ENCODE results near the gene DMBX1.

DMBX1 gene

GRCh38 chr1:46516200-46516950 is 26.7 kb downstream of the DMBX1 start:
- TF ChIP-seq, protein P1, sequence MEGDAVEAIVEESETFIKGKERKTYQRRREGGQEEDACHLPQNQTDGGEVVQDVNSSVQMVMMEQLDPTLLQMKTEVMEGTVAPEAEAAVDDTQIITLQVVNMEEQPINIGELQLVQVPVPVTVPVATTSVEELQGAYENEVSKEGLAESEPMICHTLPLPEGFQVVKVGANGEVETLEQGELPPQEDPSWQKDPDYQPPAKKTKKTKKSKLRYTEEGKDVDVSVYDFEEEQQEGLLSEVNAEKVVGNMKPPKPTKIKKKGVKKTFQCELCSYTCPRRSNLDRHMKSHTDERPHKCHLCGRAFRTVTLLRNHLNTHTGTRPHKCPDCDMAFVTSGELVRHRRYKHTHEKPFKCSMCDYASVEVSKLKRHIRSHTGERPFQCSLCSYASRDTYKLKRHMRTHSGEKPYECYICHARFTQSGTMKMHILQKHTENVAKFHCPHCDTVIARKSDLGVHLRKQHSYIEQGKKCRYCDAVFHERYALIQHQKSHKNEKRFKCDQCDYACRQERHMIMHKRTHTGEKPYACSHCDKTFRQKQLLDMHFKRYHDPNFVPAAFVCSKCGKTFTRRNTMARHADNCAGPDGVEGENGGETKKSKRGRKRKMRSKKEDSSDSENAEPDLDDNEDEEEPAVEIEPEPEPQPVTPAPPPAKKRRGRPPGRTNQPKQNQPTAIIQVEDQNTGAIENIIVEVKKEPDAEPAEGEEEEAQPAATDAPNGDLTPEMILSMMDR (IDR thresholded peaks at IDR 0.05), result no peak
- Histone ChIP-seq H3K9ac (no peak overlapping the region), H3K79me2 (no peaks in the 10 kb centered on the region), H3K4me2 (ENCODE audit: low read length) (peak overlapping the region; percentile 24), H3K36me3 (ENCODE audit: control insufficient read depth, insufficient read depth, low read length) (no peaks in the 10 kb centered on the region), H2AFZ (no peak overlapping the region), H3K27me3 (ENCODE audit: control insufficient read depth, insufficient read depth, low read length) (no peaks in the 10 kb centered on the region), H3K4me1 (peaks cover 2% of the 10 kb centered on the region), H3K4me3 (ENCODE audit: low read depth, low read length) (peak overlapping the region; percentile 1), H3K9me3 (ENCODE audit: control insufficient read depth, low read length) (no peaks in the 10 kb centered on the region), H3K27ac (peak overlapping the region; percentile 65)

DNA sequence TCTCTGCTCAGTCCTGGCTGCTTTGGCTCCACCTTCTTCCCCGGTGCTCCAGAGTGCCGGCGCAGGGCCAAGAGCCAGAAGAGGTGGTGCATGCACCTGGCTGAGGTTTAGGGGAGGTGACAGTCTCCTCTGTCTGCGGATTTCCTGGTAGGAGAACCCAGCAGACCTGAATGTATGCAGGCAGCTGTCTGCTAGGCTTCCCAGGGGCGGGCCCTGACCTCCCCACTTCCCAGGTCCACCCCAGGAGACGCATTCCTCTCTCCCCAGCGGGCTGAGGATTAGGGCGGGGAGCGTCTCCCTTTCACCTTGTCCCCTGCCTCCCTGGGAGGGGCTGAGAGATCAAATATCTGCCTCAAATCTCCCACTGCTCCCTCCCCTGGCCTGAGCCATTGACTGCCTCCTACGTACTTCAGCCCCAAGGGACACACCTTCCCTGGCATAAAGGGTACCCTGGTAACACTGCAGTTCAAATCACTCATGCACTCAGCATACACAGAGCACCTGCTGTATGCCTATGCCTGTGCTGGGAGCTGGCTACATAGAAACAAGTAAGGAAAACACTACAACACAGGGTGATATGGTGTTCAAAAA is 27.5 kb downstream of the DMBX1 start:
- no peak overlapping the region for H3K9ac ChIP-seq
- no peaks in the 10 kb centered on the region for H3K36me3 ChIP-seq (ENCODE audit: control insufficient read depth, insufficient read depth, low read length)

GRCh38 chr1:46517932-46518498 is 28.4 kb downstream of the DMBX1 start:
- Histone ChIP-seq H3K27ac (no peak overlapping the region), H3K79me2 (no peaks in the 10 kb centered on the region), H3K9me3 (ENCODE audit: control insufficient read depth, low read length) (no peaks in the 10 kb centered on the region), H3K4me1 (peaks cover 10% of the 10 kb centered on the region), H3K36me3 (ENCODE audit: control insufficient read depth, insufficient read depth, low read length) (no peaks in the 10 kb centered on the region), H3K4me2 (ENCODE audit: low read length) (no peak overlapping the region), H2AFZ (no peak overlapping the region), H3K27me3 (ENCODE audit: control insufficient read depth, insufficient read depth, low read length) (no peaks in the 10 kb centered on the region), H3K9ac (no peak overlapping the region), H3K4me3 (ENCODE audit: low read depth, low read length) (no peak overlapping the region)
- TF ChIP-seq, protein P1 (IDR thresholded peaks at IDR 0.05), result no peak

More for the DNA sequence above, 27.5 kb downstream of the DMBX1 start:
- H3K4me1 ChIP-seq, result peaks cover 5% of the 10 kb centered on the region
- H3K9me3 ChIP-seq (ENCODE audit: control insufficient read depth, low read length), result no peaks in the 10 kb centered on the region
- H3K4me3 ChIP-seq (ENCODE audit: low read depth, low read length), result peak overlapping the region; percentile 1
- H2AFZ ChIP-seq, result peak overlapping the region; percentile 57
- H3K79me2 ChIP-seq, result no peaks in the 10 kb centered on the region
- H3K27me3 ChIP-seq (ENCODE audit: control insufficient read depth, insufficient read depth, low read length), result no peaks in the 10 kb centered on the region
- peak overlapping the region; percentile 65 for H3K27ac ChIP-seq
- TF ChIP-seq, protein P1 (IDR thresholded peaks at IDR 0.05), result no peak
- H3K4me2 ChIP-seq (ENCODE audit: low read length), result peak overlapping the region; percentile 24

DNA sequence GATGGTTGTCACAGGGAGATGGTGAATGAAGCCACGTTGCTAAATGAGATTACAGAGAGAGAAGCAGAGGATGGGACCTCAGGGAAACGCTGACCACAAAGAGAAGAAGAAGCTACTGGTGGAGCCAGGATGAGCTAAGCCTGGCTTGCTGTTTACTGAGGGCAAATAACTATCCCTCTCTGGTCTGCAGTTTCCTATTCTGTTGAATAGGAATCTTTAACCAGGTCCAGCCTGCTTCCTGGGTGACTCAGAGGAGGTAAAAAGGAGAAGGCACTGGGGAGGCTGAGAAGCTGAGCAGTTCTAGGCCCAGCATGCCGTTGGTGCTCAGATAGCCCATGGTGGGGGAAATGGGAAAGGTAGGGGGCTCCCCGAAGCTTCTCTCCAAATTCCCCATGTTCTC is 29.6 kb downstream of the DMBX1 start:
- Histone ChIP-seq H3K4me3 (ENCODE audit: low read depth, low read length) (no peak overlapping the region), H3K79me2 (no peaks in the 10 kb centered on the region), H2AFZ (no peak overlapping the region), H3K27ac (no peak overlapping the region), H3K4me2 (ENCODE audit: low read length) (no peak overlapping the region), H3K9ac (no peak overlapping the region), H3K9me3 (ENCODE audit: control insufficient read depth, low read length) (no peaks in the 10 kb centered on the region), H3K4me1 (peaks cover 12% of the 10 kb centered on the region), H3K27me3 (ENCODE audit: control insufficient read depth, insufficient read depth, low read length) (no peaks in the 10 kb centered on the region), H3K36me3 (ENCODE audit: control insufficient read depth, insufficient read depth, low read length) (no peaks in the 10 kb centered on the region)
- TF ChIP-seq, protein P1 (IDR thresholded peaks at IDR 0.05), result no peak

All from parathyroid adenoma (tissue), 2 donors.